Osteoblast (primary cell): Measurements from ENCODE around the gene NAPA. TPM values are rescaled to one million over a fixed set of nuclear protein-coding genes. Genes with fewer than 3 reads are reported as not detected.

Experiments
- DNase-seq: peaks from one replicate; pipeline ENCODE4 v3.0.0; 2011; ENCODE audit warnings: low spot score, mixed read lengths; ENCODE audit not compliant: insufficient read length; ENCODE audit errors: missing footprints
- H2AFZ ChIP-seq: 2 replicates; pipeline ENCODE4 v1.6.0; 2011; ENCODE audit warnings: mild to moderate bottlenecking, low read length
- H3K27ac ChIP-seq: 2 replicates; pipeline ENCODE4 v1.5.1; 2011; ENCODE audit warnings: mild to moderate bottlenecking, low read depth, low read length, moderate library complexity
- H3K27me3 ChIP-seq: 2 replicates; pipeline ENCODE4 v1.6.0; 2012; ENCODE audit warnings: mild to moderate bottlenecking, control low read depth, inconsistent platforms, low read length, moderate library complexity; ENCODE audit not compliant: insufficient read depth
- H3K36me3 ChIP-seq: 2 replicates; pipeline ENCODE4 v1.5.1; 2011; ENCODE audit warnings: mild to moderate bottlenecking, low read length, control low read depth, moderate library complexity; ENCODE audit not compliant: insufficient read depth
- H3K4me1 ChIP-seq: 2 replicates; pipeline ENCODE4 v1.5.1; 2011; ENCODE audit warnings: mild to moderate bottlenecking, low read length, control low read depth, moderate library complexity; ENCODE audit not compliant: insufficient read depth
- H3K4me2 ChIP-seq: 2 replicates; pipeline ENCODE4 v1.6.0; 2011; ENCODE audit warnings: mild to moderate bottlenecking, low read length; ENCODE audit not compliant: insufficient read depth
- H3K4me3 ChIP-seq: fragments of 200-600 bp; sonication (generic); 3 replicates; pipeline ENCODE4 v1.5.1; 2012; ENCODE audit warnings: mild to moderate bottlenecking, low read length, inconsistent platforms; ENCODE audit not compliant: insufficient read depth
- H3K79me2 ChIP-seq: 2 replicates; pipeline ENCODE4 v1.6.0; 2012; ENCODE audit warnings: mild to moderate bottlenecking, low read length, control low read depth, inconsistent platforms; ENCODE audit not compliant: insufficient read depth
- H3K9me3 ChIP-seq: 2 replicates; pipeline ENCODE4 v1.5.1; 2011; ENCODE audit warnings: low read depth, low read length, control low read depth
- H4K20me1 ChIP-seq: 2 replicates; pipeline ENCODE4 v1.6.0; 2012; ENCODE audit warnings: mild to moderate bottlenecking, low read length, control low read depth; ENCODE audit not compliant: insufficient read depth
- total RNA-seq: library from RNA; depleted of rRNA; stranded (reverse); fragments of >200 nt; gene quantifications from 2 replicates; pipeline ENCODE4 v1.2.3, GENCODE V29; 2012
- TF ChIP-seq, protein P1 (sequence below): IDR thresholded peaks from 2 replicates; pipeline ENCODE4 v1.5.1; 2011; ENCODE audit warnings: mild to moderate bottlenecking, low read depth, low read length, moderate library complexity; ENCODE audit errors: extremely low read depth

Gene NAPA
- total RNA-seq, 1 donor = 95.9 TPM

DNA sequence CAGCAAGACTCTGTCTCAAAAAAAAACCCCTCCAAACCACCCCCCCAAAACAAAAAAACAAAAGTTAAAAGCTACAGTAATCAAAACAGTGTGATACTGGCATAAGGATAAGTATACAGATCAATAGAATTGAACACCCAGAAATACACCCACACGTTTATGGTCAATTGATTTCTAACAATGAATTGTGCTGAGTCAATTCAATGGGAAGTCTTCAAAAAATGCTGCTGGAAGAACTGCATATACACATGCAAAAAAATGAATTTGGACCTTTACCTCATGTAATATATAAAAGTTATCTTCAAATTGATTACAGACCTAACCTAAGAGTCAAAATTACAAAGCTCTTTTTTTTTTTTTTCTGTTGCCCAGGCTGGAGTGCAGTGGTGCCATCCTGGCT, 19.8 kb upstream of the NAPA start:
- Histone ChIP-seq H3K27ac (no peak overlapping the region), H3K9me3 (no peaks in the 10 kb centered on the region), H3K4me2 (no peak overlapping the region), H3K4me3 (no peak overlapping the region), H3K36me3 (no peaks in the 10 kb centered on the region), H3K79me2 (no peaks in the 10 kb centered on the region), H3K4me1 (no peaks in the 10 kb centered on the region), H4K20me1 (no peaks in the 10 kb centered on the region), H3K27me3 (peaks cover 4% of the 10 kb centered on the region), H2AFZ (no peak overlapping the region)
- no peak for DNase-seq
- TF ChIP-seq, protein P1, sequence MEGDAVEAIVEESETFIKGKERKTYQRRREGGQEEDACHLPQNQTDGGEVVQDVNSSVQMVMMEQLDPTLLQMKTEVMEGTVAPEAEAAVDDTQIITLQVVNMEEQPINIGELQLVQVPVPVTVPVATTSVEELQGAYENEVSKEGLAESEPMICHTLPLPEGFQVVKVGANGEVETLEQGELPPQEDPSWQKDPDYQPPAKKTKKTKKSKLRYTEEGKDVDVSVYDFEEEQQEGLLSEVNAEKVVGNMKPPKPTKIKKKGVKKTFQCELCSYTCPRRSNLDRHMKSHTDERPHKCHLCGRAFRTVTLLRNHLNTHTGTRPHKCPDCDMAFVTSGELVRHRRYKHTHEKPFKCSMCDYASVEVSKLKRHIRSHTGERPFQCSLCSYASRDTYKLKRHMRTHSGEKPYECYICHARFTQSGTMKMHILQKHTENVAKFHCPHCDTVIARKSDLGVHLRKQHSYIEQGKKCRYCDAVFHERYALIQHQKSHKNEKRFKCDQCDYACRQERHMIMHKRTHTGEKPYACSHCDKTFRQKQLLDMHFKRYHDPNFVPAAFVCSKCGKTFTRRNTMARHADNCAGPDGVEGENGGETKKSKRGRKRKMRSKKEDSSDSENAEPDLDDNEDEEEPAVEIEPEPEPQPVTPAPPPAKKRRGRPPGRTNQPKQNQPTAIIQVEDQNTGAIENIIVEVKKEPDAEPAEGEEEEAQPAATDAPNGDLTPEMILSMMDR = no peak

DNA sequence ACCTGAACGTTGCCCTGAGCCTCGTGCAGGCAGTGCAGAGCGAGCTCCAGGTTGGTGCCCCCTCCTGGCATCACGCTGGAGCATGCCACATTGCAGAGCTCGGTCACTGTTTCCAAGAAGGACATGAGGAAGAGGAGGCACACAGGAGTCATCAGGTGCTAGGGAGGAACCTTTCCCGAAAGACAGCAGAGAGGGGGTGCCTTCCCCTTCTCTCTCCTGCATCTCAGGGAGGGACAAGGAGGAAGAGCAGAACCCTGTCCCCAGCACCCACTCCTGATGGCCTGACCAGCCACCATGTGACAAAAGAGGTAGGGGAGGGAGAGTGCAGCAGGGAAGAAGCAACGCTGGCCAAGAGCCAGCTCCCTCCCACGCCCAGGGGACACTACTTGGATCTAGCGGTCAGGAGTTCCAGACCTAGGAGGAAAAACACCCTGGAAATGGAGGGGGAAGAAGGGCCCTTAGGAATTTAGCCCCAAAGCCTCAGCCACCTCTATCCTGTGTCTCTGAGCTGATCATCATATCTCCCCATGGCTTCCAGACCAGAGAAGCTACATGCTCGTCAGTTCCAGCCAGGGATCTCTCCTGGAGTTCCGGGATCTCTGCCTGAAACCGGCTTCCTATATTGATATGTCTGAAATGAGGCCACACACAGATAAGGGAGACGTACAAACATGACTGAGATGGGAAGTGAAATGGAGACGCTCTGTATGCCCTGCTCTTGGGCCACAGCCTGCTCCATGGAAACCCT, 17.0 kb upstream of the NAPA start:
- H3K9me3 ChIP-seq = no peaks in the 10 kb centered on the region

DNA sequence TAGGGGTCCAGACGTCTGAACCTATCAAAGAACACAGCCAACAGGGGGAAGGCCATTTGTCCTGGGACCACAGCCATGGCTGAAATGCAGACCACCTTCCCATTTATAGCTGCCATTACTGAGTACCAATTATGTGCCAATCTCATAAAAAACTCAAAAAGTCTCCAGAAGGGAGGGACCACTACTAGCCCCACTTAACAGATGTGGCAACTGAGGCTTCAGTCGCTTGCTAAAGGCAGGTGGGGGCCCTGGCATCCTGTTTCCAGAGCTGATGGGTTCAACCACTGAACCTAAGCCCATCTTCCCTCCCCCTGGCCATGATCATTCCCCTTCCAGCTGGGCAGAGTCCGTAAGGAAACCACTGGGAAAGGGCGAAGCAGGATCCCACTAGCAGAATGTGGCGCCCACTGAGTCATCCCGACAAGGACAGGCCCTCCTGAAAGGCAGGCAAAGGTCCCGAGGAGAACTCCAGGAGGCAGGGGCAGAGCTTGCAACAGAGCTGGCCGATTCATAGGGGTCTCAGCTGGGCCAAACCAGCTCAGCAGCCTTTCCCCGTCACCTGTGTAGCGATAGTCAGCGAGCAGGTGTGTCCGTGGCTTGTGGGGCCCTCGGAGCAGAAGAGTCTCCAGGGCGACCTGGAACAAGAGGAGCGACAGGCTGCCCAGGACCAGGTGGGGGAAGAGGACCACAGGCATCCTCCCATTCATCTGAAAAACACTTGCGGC, 14.3 kb upstream of the NAPA start:
- Histone ChIP-seq H3K27ac (no peak overlapping the region), H3K36me3 (no peaks in the 10 kb centered on the region), H3K4me2 (no peak overlapping the region), H3K79me2 (no peaks in the 10 kb centered on the region), H3K27me3 (peaks cover 7% of the 10 kb centered on the region), H3K4me3 (no peak overlapping the region), H3K4me1 (no peaks in the 10 kb centered on the region), H2AFZ (no peak overlapping the region), H3K9me3 (no peaks in the 10 kb centered on the region), H4K20me1 (no peaks in the 10 kb centered on the region)
- peak; percentile 75 for DNase-seq
- TF ChIP-seq, protein P1 = no peak

More for the DNA sequence above, 17.0 kb upstream of the NAPA start:
- H4K20me1 ChIP-seq = no peaks in the 10 kb centered on the region
- H3K4me3 ChIP-seq = no peak overlapping the region
- H3K36me3 ChIP-seq = no peaks in the 10 kb centered on the region
- peak; percentile 57 for DNase-seq
- no peaks in the 10 kb centered on the region for H3K4me1 ChIP-seq
- H3K4me2 ChIP-seq = no peak overlapping the region
- peaks cover 7% of the 10 kb centered on the region for H3K27me3 ChIP-seq
- H2AFZ ChIP-seq = no peak overlapping the region
- H3K27ac ChIP-seq = no peak overlapping the region
- H3K79me2 ChIP-seq = no peaks in the 10 kb centered on the region
- TF ChIP-seq, protein P1 = no peak

DNA sequence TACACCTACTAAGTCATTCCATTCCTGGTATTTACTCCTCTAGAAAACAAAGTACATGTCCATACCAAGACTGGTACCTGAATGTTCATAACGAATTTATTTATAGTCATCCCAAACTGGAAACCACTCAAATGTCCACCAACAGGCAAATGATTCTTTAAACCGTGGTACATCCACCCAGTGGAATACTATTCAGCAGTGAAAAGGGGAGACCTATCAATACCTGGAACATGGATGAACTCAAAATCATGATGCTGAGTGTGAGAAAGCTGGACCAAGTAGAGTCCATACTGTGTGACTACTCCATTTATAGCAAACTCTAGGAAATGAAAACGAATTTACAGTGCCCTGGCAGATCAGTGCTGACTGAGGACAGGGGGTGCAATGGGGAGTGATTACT, 11.9 kb upstream of the NAPA start:
- peak; percentile 21 for DNase-seq
- TF ChIP-seq, protein P1 = no peak
- peaks cover 3% of the 10 kb centered on the region for H3K27me3 ChIP-seq
- H3K9me3 ChIP-seq = no peaks in the 10 kb centered on the region
- no peak overlapping the region for H2AFZ ChIP-seq
- H3K4me1 ChIP-seq = peaks cover 6% of the 10 kb centered on the region
- H3K4me3 ChIP-seq = no peak overlapping the region
- H4K20me1 ChIP-seq = no peaks in the 10 kb centered on the region
- no peak overlapping the region for H3K4me2 ChIP-seq
- no peaks in the 10 kb centered on the region for H3K79me2 ChIP-seq
- no peak overlapping the region for H3K27ac ChIP-seq
- no peaks in the 10 kb centered on the region for H3K36me3 ChIP-seq
